Hepatocyte (in vitro differentiated cells): ENCODE measurements around the gene LRMDA. TPM values are rescaled to one million over a fixed set of nuclear protein-coding genes. Genes with fewer than 3 reads are reported as not detected.

ENCODE experiments used
- DNase-seq: peaks from one replicate; pipeline ENCODE4 v3.0.0-alpha.2; 2016; ENCODE audit warnings: low spot score
- H2AFZ ChIP-seq: fragments of 200-600 bp; sonication (generic); 2 replicates; pipeline ENCODE4 v1.6.0; 2016; ENCODE audit warnings: antibody characterized with exemption, mild to moderate bottlenecking
- H3K27ac ChIP-seq: fragments of 200-600 bp; sonication (generic); 2 replicates; pipeline ENCODE4 v1.5.1; 2016; ENCODE audit warnings: mild to moderate bottlenecking
- H3K27me3 ChIP-seq: fragments of 200-600 bp; sonication (generic); 2 replicates; pipeline ENCODE4 v1.6.1; 2016
- H3K36me3 ChIP-seq: fragments of 200-600 bp; sonication (generic); replicated peaks from 2 replicates; pipeline ENCODE4 v1.5.1; 2016; ENCODE audit warnings: low read depth; ENCODE audit not compliant: insufficient read depth
- H3K4me1 ChIP-seq: fragments of 200-600 bp; sonication (generic); 2 replicates; pipeline ENCODE4 v1.5.1; 2016; ENCODE audit warnings: mild to moderate bottlenecking, moderate library complexity; ENCODE audit not compliant: insufficient read depth
- H3K4me2 ChIP-seq: fragments of 200-600 bp; sonication (generic); 2 replicates; pipeline ENCODE4 v1.6.0; 2016
- H3K4me3 ChIP-seq: fragments of 200-600 bp; sonication (generic); 2 replicates; pipeline ENCODE4 v1.5.1; 2016; ENCODE audit warnings: mild to moderate bottlenecking
- H3K79me2 ChIP-seq: fragments of 200-600 bp; sonication (generic); 2 replicates; pipeline ENCODE4 v1.6.0; 2017; ENCODE audit warnings: mild to moderate bottlenecking
- H3K9me2 ChIP-seq: fragments of 200-600 bp; sonication (generic); replicated peaks from 2 replicates; pipeline ENCODE4 v1.6.0; 2017; ENCODE audit warnings: mild to moderate bottlenecking; ENCODE audit not compliant: insufficient read depth
- H3K9me3 ChIP-seq: fragments of 200-600 bp; sonication (generic); 2 replicates; pipeline ENCODE4 v1.5.1; 2016; ENCODE audit warnings: low read depth, mild to moderate bottlenecking
- H4K20me1 ChIP-seq: fragments of 200-600 bp; sonication (generic); 2 replicates; pipeline ENCODE4 v1.6.0; 2016; ENCODE audit warnings: mild to moderate bottlenecking; ENCODE audit not compliant: insufficient read depth, poor library complexity, severe bottlenecking
- EZH2 ChIP-seq: fragments of 200-600 bp; sonication (generic); IDR thresholded peaks from 2 replicates; pipeline ENCODE4 v1.6.1; 2016; ENCODE audit warnings: antibody characterized with exemption, mild to moderate bottlenecking, borderline replicate concordance
- EZH2phosphoT487 ChIP-seq: fragments of 200-600 bp; sonication (generic); IDR thresholded peaks from one replicate; pipeline ENCODE4 v1.6.1; 2018; ENCODE audit warnings: antibody characterized with exemption, mild to moderate bottlenecking, low read depth, moderate library complexity; ENCODE audit not compliant: unreplicated experiment, severe bottlenecking
- WGBS: methylation state at CpG from one replicate; pipeline ENCODE4 v1.1.6; 2016; ENCODE audit warnings: low lambda C conversion rate; ENCODE audit errors: missing lambda C conversion rate; 5-methylcytosine and 5-hydroxymethylcytosine counted together
- polyA plus RNA-seq: library from polyadenylated mRNA; unstranded; fragments of >200 nt; fragmentation: Nextera tagmentation; extraction: Ambion mirVana; gene quantifications from 2 replicates; pipeline ENCODE4 v1.2.1, GENCODE V29; 2016
- total RNA-seq: library from RNA; depleted of rRNA; stranded (reverse); fragments of >200 nt; gene quantifications from 2 replicates; pipeline ENCODE4 v1.2.3, GENCODE V29; 2014
- TF ChIP-seq, protein P1 (sequence below): fragments of 200-600 bp; sonication (generic); IDR thresholded peaks from 2 replicates; pipeline ENCODE4 v1.5.1; 2016; ENCODE audit warnings: antibody characterized with exemption, mild to moderate bottlenecking; ENCODE audit not compliant: poor library complexity

LRMDA gene
- total and polyA plus RNA-seq, 2 experiments from 2014 or later: 5.6 to 15.7 TPM

DNA sequence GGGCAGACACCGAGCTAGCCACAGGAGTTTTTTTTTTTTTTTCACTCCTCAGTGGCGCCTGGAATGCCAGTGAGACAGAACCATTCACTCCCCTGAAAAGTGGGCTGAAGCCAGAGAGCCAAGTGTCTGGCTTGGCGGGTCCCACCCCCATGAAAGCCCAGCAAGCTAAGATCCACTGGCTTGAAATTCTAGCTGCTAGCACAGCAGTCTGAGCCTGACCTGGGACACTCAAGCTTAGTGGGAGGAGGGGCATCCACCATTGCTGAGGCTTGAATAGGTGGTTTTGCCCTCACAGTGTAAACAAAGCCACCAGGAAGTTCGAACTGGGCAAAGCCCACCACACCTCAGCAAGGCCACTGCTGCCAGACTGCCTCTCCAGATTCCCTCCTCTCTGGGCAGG lies 144.5 kb downstream of the LRMDA start:
- H2AFZ ChIP-seq: no peak overlapping the region
- no peaks in the 10 kb centered on the region for H3K9me2 ChIP-seq
- TF ChIP-seq EZH2 (no peak), EZH2phosphoT487 (no peak)
- TF ChIP-seq, protein P1, sequence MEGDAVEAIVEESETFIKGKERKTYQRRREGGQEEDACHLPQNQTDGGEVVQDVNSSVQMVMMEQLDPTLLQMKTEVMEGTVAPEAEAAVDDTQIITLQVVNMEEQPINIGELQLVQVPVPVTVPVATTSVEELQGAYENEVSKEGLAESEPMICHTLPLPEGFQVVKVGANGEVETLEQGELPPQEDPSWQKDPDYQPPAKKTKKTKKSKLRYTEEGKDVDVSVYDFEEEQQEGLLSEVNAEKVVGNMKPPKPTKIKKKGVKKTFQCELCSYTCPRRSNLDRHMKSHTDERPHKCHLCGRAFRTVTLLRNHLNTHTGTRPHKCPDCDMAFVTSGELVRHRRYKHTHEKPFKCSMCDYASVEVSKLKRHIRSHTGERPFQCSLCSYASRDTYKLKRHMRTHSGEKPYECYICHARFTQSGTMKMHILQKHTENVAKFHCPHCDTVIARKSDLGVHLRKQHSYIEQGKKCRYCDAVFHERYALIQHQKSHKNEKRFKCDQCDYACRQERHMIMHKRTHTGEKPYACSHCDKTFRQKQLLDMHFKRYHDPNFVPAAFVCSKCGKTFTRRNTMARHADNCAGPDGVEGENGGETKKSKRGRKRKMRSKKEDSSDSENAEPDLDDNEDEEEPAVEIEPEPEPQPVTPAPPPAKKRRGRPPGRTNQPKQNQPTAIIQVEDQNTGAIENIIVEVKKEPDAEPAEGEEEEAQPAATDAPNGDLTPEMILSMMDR: no peak
- no peak for DNase-seq
- H3K4me1 ChIP-seq: no peaks in the 10 kb centered on the region
- H3K36me3 ChIP-seq: no peaks in the 10 kb centered on the region
- H3K9me3 ChIP-seq: peaks cover 20% of the 10 kb centered on the region
- no peaks in the 10 kb centered on the region for H4K20me1 ChIP-seq
- H3K27me3 ChIP-seq: no peaks in the 10 kb centered on the region
- H3K27ac ChIP-seq: no peak overlapping the region
- H3K4me3 ChIP-seq: no peak overlapping the region
- 62% methylated on average over 4 of the region's 4 CpGs for WGBS
- no peak overlapping the region for H3K4me2 ChIP-seq
- H3K79me2 ChIP-seq: no peaks in the 10 kb centered on the region

DNA sequence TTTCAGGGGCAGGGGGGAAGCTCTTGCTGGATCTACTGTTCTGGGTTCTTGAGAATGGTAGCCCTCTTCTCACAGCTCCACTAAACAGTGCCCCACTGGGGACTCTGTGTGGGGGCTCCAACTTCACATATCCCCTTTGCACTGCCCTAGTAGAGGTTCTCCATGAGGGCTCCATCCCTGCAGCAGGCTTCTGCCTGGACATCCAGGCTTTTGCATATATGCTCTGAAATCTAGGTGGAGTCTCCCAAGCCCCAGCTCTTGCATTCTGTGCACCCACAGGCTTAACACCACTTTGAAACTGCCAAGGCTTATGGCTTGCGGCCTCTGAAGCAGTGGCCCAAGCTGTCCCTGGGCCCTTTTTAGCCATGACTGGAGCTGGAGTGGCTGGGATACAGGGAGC lies 150.7 kb downstream of the LRMDA start:
- Histone ChIP-seq H3K9me3 (no peaks in the 10 kb centered on the region), H3K27me3 (no peaks in the 10 kb centered on the region), H3K4me1 (no peaks in the 10 kb centered on the region), H3K36me3 (no peaks in the 10 kb centered on the region), H3K79me2 (no peaks in the 10 kb centered on the region), H4K20me1 (no peaks in the 10 kb centered on the region), H2AFZ (no peak overlapping the region), H3K27ac (no peak overlapping the region), H3K4me2 (no peak overlapping the region), H3K4me3 (no peak overlapping the region), H3K9me2 (no peaks in the 10 kb centered on the region)
- WGBS: 96% methylated on average over 1 of the region's 1 CpG
- TF ChIP-seq EZH2: no peak
- TF ChIP-seq EZH2phosphoT487: no peak
- no peak for DNase-seq

DNA sequence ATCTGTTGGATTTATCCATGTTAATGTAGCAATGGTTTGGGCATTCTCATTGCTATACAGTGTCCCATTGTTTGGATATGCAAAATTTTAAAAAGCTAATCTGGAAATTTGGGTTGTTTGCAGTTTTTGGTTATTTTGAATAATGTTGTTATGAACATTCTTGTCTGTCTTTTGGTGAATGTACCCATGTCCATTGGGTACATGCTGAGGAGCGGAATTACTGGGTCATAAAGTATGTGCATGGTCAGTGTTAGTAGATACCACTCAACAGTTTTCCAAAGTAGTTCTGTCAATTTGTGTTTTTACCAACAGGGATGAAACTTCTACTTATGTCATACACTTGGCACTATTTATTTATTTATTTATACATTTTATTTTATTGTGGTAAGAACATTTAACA lies 153.9 kb downstream of the LRMDA start:
- Histone ChIP-seq H2AFZ (no peak overlapping the region), H3K4me2 (no peak overlapping the region), H3K27ac (no peak overlapping the region), H3K36me3 (no peaks in the 10 kb centered on the region), H3K4me1 (no peaks in the 10 kb centered on the region), H3K79me2 (no peaks in the 10 kb centered on the region), H3K4me3 (no peak overlapping the region), H3K9me2 (no peaks in the 10 kb centered on the region), H3K9me3 (no peaks in the 10 kb centered on the region), H3K27me3 (no peaks in the 10 kb centered on the region), H4K20me1 (no peaks in the 10 kb centered on the region)
- TF ChIP-seq, protein P1: no peak
- TF ChIP-seq EZH2phosphoT487 (no peak), EZH2 (no peak)
- WGBS: 100% methylated on average over 1 of the region's 1 CpG
- no peak for DNase-seq

DNA sequence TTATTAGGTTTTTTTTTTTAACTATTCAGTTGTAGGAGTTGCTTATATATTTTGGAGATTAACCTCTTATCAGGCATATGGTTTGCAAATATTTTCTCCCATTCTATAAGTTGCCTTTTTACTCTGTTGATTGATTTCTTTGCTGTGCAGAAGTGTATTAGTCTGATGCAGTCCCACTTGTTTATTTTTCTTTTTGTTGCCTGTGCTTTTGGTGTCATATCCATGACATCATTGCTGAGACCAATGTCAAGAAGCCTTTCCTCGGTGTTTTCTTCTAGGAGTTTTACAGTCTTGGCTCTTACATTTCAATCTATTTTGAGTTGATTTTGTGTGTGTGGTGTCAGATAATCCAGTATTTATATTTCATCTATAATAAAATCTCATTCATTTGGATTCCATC lies 155.4 kb downstream of the LRMDA start:
- no peaks in the 10 kb centered on the region for H3K4me1 ChIP-seq
- H3K4me3 ChIP-seq: no peak overlapping the region
- no peaks in the 10 kb centered on the region for H3K27me3 ChIP-seq
- no peak for DNase-seq
- H2AFZ ChIP-seq: no peak overlapping the region
- no peaks in the 10 kb centered on the region for H4K20me1 ChIP-seq
- TF ChIP-seq, protein P1: no peak
- TF ChIP-seq EZH2: no peak
- H3K79me2 ChIP-seq: no peaks in the 10 kb centered on the region
- H3K27ac ChIP-seq: no peak overlapping the region
- no peaks in the 10 kb centered on the region for H3K9me3 ChIP-seq
- no peak overlapping the region for H3K4me2 ChIP-seq
- WGBS: 90% methylated on average over 1 of the region's 1 CpG
- no peaks in the 10 kb centered on the region for H3K36me3 ChIP-seq
- H3K9me2 ChIP-seq: no peaks in the 10 kb centered on the region
